CD4-positive, alpha-beta T cell treated with Interleukin-4 for 4 hours (primary cell): ENCODE measurements around the gene HDHD3.
"Not testable (repeated sequence)": the region's sequence is repeated elsewhere in the genome, so short reads cannot be mapped to it uniquely, and the experiment has no call there.

Experiments used
- DNase-seq: peaks from one replicate; pipeline ENCODE4 v3.0.0-alpha.2; 2020

HDHD3 gene

GRCh38 chr9:113388833-113389232, 12.0 kb upstream of the HDHD3 start:
- no peak for DNase-seq

DNA sequence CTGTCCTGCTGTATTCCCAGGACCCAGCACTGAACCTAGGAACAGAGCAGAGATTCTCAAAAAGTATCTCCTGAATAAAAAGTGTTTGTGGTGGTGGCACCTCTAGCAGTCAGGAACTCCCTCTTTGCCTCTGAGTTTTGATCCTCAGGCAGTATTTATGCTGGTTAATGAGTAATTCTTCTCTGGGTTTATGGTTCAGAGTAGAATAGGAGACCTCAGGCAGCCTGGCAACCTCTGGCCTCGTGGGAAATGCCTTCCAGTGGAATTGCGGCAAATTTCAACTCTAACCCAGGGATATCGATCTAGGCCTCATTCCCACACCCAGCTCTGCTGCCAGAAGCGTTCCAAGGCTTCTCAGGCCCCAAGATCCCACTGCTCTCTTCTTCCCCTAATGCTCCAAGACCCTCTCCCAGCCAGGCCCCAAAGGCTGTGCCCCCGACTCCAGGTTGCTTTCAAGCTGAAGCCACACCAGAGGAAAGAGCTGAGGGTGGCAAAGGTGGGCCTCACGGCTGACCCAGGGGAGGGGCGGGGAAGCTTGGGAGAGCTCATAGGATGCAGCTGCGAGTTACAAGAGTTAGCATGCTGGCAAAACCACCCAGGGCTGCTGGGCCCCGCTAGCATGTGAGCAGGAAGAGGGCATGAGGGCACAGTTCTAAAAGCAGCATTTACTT, 10.9 kb upstream of the HDHD3 start:
- DNase-seq = no peak

GRCh38 chr9:113386571-113387393, 10.0 kb upstream of the HDHD3 start:
- DNase-seq = no peak

DNA sequence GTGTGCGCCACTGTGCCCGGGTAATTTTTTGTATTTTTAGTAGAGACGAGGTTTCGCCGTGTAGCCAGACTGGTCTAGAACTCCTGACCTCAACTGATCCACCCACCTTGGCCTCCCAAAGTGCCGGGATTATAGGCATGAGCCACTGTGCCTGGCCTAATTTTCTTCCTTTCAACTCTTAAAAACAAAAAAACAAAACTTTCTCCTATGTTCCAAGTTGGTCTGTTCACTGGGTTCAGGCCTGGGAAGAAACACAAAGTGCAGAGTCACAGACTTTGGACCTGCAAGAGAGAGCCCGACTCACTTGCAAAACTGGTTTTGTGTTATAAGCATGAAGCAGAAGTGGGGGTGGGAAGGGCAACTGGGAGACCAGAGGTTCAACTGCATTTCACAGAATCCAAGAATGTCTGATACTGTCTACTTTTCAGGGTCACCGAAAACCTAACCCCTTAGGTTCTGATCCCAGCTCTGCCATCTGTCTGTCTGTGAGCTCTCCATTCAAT, 5.2 kb upstream of the HDHD3 start:
- no peak for DNase-seq

GRCh38 chr9:113381441-113381840, 4.7 kb upstream of the HDHD3 start:
- DNase-seq = not testable (repeated sequence)

GRCh38 chr9:113380869-113381378, 4.1 kb upstream of the HDHD3 start:
- no peak for DNase-seq

GRCh38 chr9:113379829-113380210, 3.0 kb upstream of the HDHD3 start:
- not testable (repeated sequence) for DNase-seq

- not testable (repeated sequence) for DNase-seq
Observed at GRCh38 chr9:113379094-113379828, 2.5 kb upstream of the HDHD3 start.

- no peak for DNase-seq
Observed at GRCh38 chr9:113375057-113376023, 1.4 kb downstream of the HDHD3 start.

DNA sequence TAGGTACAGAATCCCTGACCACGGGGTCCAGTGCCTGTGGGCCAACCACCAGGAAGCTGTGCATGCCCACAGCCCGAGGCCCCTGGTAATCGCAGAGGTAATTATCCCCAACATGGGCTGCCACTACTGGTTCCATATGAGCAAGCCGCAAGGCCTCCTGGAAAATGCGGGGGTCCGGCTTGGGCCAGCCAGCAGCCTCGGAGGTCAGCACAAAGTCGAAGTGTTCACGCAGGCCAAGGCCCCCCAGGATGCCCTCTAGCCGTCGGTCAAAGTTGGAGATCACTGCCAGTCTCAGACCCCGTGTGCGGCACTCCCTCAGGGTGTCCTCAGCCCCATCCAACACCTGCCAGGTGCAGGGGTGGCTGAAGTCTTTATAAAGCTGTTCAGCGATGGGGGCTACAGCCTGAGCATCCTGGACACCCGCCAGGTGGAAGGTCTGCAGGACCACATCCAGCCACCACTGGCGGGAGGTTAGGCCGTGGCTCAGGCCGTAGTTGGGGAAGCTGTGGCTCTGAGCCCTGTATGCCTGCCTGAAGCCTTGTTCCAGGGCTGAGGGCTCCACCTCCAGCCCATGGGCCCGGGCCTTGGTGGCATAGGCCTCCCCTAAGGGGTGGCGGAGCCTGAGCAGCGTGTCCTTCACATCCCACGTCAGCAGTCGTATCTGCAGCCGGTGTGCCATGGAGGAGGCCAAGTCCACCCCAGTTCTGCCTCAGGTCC, 3.0 kb downstream of the HDHD3 start:
- no peak for DNase-seq

GRCh38 chr9:113373256-113373655, 3.5 kb downstream of the HDHD3 start:
- DNase-seq = no peak

GRCh38 chr9:113372059-113372458, 4.7 kb downstream of the HDHD3 start:
- no peak for DNase-seq

- DNase-seq = no peak
Observed at GRCh38 chr9:113370806-113371325, 5.9 kb downstream of the HDHD3 start.

- DNase-seq = no peak
Observed at GRCh38 chr9:113369855-113370140, 7.0 kb downstream of the HDHD3 start.

DNA sequence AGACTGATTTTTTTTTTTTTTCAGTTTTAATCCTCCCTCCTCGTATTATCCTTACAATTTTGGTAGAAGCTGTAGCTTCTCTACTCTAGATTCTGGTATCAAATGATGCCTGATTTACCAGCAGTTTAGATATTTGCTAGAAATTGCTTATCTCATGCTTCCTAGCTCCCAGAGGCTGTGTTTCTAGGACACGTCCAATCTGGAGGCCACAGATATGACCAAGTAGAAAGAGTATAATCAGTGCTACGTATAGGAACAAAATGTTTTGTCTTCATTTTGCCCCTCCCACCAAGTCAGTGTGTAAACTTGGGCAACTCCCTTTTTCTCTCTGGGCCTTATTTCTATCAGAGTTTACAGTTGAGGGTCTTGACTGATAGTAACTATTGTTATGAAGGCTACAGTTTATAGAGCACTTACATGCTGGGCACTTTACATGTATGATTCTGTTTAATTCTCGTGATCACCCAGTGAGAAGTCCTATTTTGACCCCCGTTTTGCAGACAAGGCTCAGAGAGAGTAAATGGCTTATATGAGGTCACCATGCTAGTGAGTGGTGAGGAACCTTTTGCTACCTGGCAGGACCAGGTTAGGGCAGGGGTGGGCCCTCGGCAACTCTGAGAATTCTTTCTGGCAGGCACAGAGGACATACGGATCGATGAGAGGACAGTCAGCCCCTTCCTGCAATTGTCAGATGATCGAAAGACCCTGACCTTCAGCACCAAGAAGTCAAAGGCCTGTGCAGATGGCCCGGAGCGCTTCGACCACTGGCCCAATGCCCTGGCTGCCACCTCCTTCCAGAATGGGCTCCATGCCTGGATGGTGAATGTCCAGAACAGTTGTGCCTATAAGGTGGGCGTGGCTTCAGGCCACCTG, 7.6 kb downstream of the HDHD3 start:
- DNase-seq = no peak

- no peak for DNase-seq
Observed at GRCh38 chr9:113368348-113368981, 8.3 kb downstream of the HDHD3 start.

GRCh38 chr9:113365652-113366051, 11.1 kb downstream of the HDHD3 start:
- not testable (repeated sequence) for DNase-seq

DNA sequence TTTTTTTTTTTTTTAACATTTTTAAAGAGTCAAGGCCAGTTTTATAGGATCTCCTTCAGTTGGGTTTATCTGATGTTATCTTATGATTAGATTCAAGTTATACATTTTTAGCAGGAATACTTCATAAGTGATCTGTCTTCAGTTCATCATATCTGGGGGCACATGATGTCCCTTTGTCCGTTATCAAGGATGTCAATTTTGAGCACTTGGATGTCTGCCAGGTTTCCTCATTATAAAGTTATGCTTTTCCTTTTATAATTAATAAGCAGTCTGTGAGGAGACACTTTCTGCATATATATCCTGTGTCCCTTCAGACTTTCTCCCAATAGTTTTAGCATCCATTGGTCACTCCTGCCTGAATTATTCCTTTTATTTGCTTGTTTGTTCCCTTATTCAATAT, 11.8 kb downstream of the HDHD3 start:
- DNase-seq = no peak

- DNase-seq = no peak
Observed at GRCh38 chr9:113363336-113363735, 13.4 kb downstream of the HDHD3 start.
